GM23338 (cell line): ENCODE data around the gene IRF1. TPM values are rescaled to one million over a fixed set of nuclear protein-coding genes. Genes with fewer than 3 reads are reported as not detected.

Experiments
- ATAC-seq: fragments of 200-7000 bp; cut with Tn5 transposase; 3 replicates; pipeline ENCODE4 v1.9.1; 2020
- DNase-seq: peaks from one replicate; pipeline ENCODE4 v3.0.0-alpha.2; 2015; ENCODE audit warnings: low spot score
- H2AFZ ChIP-seq: fragments of 200-600 bp; sonication (generic); 2 replicates; pipeline ENCODE4 v1.8.0; 2016; ENCODE audit warnings: antibody characterized with exemption, mild to moderate bottlenecking, moderate library complexity
- H3F3A ChIP-seq: fragments of 200-600 bp; sonication (generic); replicated peaks from 2 replicates; pipeline ENCODE4 v1.8.0; 2017; ENCODE audit warnings: antibody characterized with exemption, mixed run types, low read depth
- H3K27ac ChIP-seq: fragments of 200-600 bp; sonication (generic); 2 replicates; pipeline ENCODE4 v1.6.1; 2016; ENCODE audit warnings: low read depth
- H3K27me3 ChIP-seq: fragments of 200-600 bp; sonication (generic); 2 replicates; pipeline ENCODE4 v1.8.0; 2016; ENCODE audit warnings: mild to moderate bottlenecking, mixed run types, moderate library complexity; ENCODE audit not compliant: insufficient read depth
- H3K36me3 ChIP-seq: fragments of 200-600 bp; sonication (generic); 2 replicates; pipeline ENCODE4 v1.8.0; 2016; ENCODE audit warnings: mild to moderate bottlenecking; ENCODE audit not compliant: insufficient read depth
- H3K4me1 ChIP-seq: fragments of 200-600 bp; sonication (generic); 2 replicates; pipeline ENCODE4 v1.8.0; 2016; ENCODE audit warnings: mild to moderate bottlenecking, moderate library complexity; ENCODE audit not compliant: insufficient read depth
- H3K4me2 ChIP-seq: fragments of 200-600 bp; sonication (generic); 2 replicates; pipeline ENCODE4 v1.7.1; 2017; ENCODE audit warnings: mixed run types
- H3K4me3 ChIP-seq: fragments of 200-600 bp; sonication (generic); 2 replicates; pipeline ENCODE4 v1.6.1; 2016; ENCODE audit warnings: mixed run types
- H3K79me2 ChIP-seq: fragments of 200-600 bp; sonication (generic); replicated peaks from 2 replicates; pipeline ENCODE4 v1.8.0; 2017; ENCODE audit warnings: mild to moderate bottlenecking; ENCODE audit not compliant: insufficient read depth
- H3K9me2 ChIP-seq: fragments of 200-600 bp; sonication (generic); 2 replicates; pipeline ENCODE4 v1.8.0; 2017; ENCODE audit not compliant: insufficient read depth
- H4K20me1 ChIP-seq: fragments of 200-600 bp; sonication (generic); replicated peaks from 2 replicates; pipeline ENCODE4 v1.8.0; 2017; ENCODE audit warnings: mild to moderate bottlenecking; ENCODE audit not compliant: insufficient read depth
- H3K27ac Mint-ChIP-seq: 2 replicates; pipeline ENCODE4 v1.8.0; 2020; ENCODE audit warnings: inconsistent platforms, mild to moderate bottlenecking, moderate library complexity, mixed read lengths
- H3K27me3 Mint-ChIP-seq: 3 replicates; pipeline ENCODE4 v1.8.0; 2022; ENCODE audit warnings: low read depth, mild to moderate bottlenecking, moderate library complexity, mixed read lengths, inconsistent platforms; ENCODE audit not compliant: insufficient read depth, poor library complexity
- H3K36me3 Mint-ChIP-seq: 3 replicates; pipeline ENCODE4 v1.8.0; 2021; ENCODE audit warnings: low read depth, mild to moderate bottlenecking, inconsistent platforms, moderate library complexity, mixed read lengths
- H3K4me1 Mint-ChIP-seq: 3 replicates; pipeline ENCODE4 v1.8.0; 2020; ENCODE audit warnings: mild to moderate bottlenecking, inconsistent platforms, mixed read lengths
- H3K4me3 Mint-ChIP-seq: 3 replicates; pipeline ENCODE4 v1.8.0; 2021; ENCODE audit warnings: moderate library complexity, mild to moderate bottlenecking, inconsistent platforms, mixed read lengths
- H3K9me3 Mint-ChIP-seq: 3 replicates; pipeline ENCODE4 v1.8.0; 2020; ENCODE audit warnings: moderate library complexity, mild to moderate bottlenecking, inconsistent platforms, mixed read lengths
- CREB1 ChIP-seq: fragments of 250-450 bp; sonication (Bioruptor Pico); IDR thresholded peaks from 2 replicates; pipeline ENCODE4 v1.5.0; 2020; ENCODE audit warnings: low read depth, mild to moderate bottlenecking, moderate library complexity
- ETS1 ChIP-seq: IDR thresholded peaks from 2 replicates; pipeline ENCODE4 v1.6.1; 2016; ENCODE audit warnings: antibody characterized with exemption
- EZH2 ChIP-seq: fragments of 200-600 bp; sonication (generic); IDR thresholded peaks from one replicate; pipeline ENCODE4 v1.8.0; 2017; ENCODE audit warnings: antibody characterized with exemption, mild to moderate bottlenecking, low read depth; ENCODE audit not compliant: unreplicated experiment
- EZH2phosphoT487 ChIP-seq: fragments of 200-600 bp; sonication (generic); IDR thresholded peaks from one replicate; pipeline ENCODE4 v1.8.1; 2018; ENCODE audit warnings: antibody characterized with exemption; ENCODE audit not compliant: unreplicated experiment
- JUNB ChIP-seq: IDR thresholded peaks from one replicate; pipeline ENCODE4 v1.6.1; 2016; ENCODE audit warnings: antibody characterized with exemption; ENCODE audit not compliant: unreplicated experiment
- NANOG ChIP-seq: IDR thresholded peaks from 2 replicates; pipeline ENCODE4 v1.6.1; 2016; ENCODE audit warnings: antibody characterized with exemption, borderline replicate concordance
- POLR2AphosphoS5 ChIP-seq: IDR thresholded peaks from 2 replicates; pipeline ENCODE4 v1.6.1; 2016; ENCODE audit warnings: antibody characterized with exemption, low read depth
- STAT1 ChIP-seq: IDR thresholded peaks from one replicate; pipeline ENCODE4 v1.6.1; 2016; ENCODE audit warnings: antibody characterized with exemption; ENCODE audit not compliant: unreplicated experiment
- ZNF114 ChIP-seq: fragments of 250-450 bp; sonication (Bioruptor Pico); IDR thresholded peaks from 2 replicates; pipeline ENCODE4 v1.5.0; 2020; ENCODE audit warnings: mild to moderate bottlenecking, moderate library complexity
- ZNF331 ChIP-seq: fragments of 250-450 bp; sonication (Bioruptor Pico); IDR thresholded peaks from 2 replicates; pipeline ENCODE4 v1.5.0; 2020; ENCODE audit warnings: low read depth, mild to moderate bottlenecking, moderate library complexity
- polyA plus RNA-seq: library from polyadenylated mRNA; unstranded; fragments of >200 nt; fragmentation: Nextera tagmentation; extraction: Ambion mirVana; gene quantifications from 2 replicates; pipeline ENCODE4 v1.2.1, GENCODE V29; 2016
- total RNA-seq: library from RNA; depleted of rRNA; stranded (reverse); fragments of >200 nt; shearing (Covaris generic); gene quantifications from 2 replicates; pipeline ENCODE4 v1.2.3, GENCODE V29; 2014
- TF ChIP-seq, protein P1 (sequence below): fragments of 250-450 bp; sonication (Bioruptor Pico); IDR thresholded peaks from 2 replicates; pipeline ENCODE4 v1.5.0; 2020; ENCODE audit warnings: mild to moderate bottlenecking, moderate library complexity
- TF ChIP-seq, protein P2 (sequence below), 2 experiments: fragments of 200-600 bp in 1 of 2; sonication (generic) in 1 of 2; conservative IDR thresholded peaks; 2 replicates each; pipeline versions ENCODE4 v1.5.1 to v1.6.1; 2016 to 2017; ENCODE audit warnings: antibody characterized with exemption in 2 of 2, low read depth in 2 of 2, mild to moderate bottlenecking in 2 of 2, moderate library complexity in 1 of 2
- TF ChIP-seq, protein P3 (sequence below): IDR thresholded peaks from one replicate; pipeline ENCODE4 v1.6.1; 2018; ENCODE audit warnings: antibody characterized with exemption; ENCODE audit not compliant: unreplicated experiment

IRF1 gene
- total and polyA plus RNA-seq, 2 experiments from 2014 or later: 6.9 to 8.6 TPM

DNA sequence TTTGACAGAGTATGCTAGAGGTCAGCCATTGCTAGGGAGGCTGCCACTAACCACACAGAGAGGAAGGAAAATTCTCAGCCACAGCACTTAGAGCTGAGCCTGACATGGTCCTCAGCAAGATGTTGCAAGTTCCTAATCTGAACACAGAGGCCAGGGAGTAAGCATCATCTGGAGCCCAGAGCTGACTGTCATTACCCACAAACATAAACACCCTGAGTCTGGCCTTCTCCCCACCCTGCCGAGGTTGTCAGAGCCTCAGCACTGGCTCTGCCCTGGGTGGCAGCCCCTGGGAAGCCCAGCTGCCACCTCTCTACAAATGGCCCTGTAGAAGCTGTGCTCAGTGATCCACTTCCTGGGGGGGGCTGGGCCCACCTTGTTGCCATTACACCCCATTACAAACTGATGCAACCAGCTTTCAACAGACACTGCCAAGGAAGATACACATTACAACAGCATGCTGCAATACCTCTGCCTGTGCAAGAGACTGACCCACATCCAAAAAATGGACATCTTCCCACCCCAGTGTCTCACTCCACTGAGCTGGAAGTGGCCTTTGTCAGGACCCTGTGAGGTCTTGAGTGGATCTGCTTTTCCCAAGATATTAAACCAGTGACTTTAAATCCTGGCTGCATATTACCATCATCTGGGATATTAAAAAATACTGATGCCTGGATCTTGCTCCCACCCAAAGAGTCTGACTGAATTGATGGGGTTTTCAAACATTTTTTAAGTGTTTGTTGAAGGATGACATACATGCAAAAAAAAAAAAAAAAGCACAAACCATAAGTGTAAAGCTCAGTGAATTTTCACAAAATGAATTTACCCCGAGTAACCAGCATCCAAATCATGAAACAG is 33.0 kb downstream of the IRF1 start:
- ATAC-seq (no peak), DNase-seq (no peak)
- Mint-ChIP-seq H3K4me1 (peaks cover 28% of the 10 kb centered on the region), H3K27ac (no peak overlapping the region), H3K36me3 (no peaks in the 10 kb centered on the region; the same call in 2 of the 3 replicates), H3K27me3 (peaks cover 4% of the 10 kb centered on the region), H3K9me3 (no peaks in the 10 kb centered on the region; the same call in 2 of the 3 replicates), H3K4me3 (no peak overlapping the region)
- H4K20me1 ChIP-seq: no peaks in the 10 kb centered on the region
- TF ChIP-seq EZH2 (no peak), ZNF331 (CRISPR knock-in tag) (no peak), EZH2phosphoT487 (no peak), JUNB (no peak), POLR2AphosphoS5 (no peak), ZNF114 (CRISPR knock-in tag) (no peak), STAT1 (no peak), CREB1 (CRISPR knock-in tag) (no peak), NANOG (no peak), ETS1 (no peak)
- TF ChIP-seq, protein P1, sequence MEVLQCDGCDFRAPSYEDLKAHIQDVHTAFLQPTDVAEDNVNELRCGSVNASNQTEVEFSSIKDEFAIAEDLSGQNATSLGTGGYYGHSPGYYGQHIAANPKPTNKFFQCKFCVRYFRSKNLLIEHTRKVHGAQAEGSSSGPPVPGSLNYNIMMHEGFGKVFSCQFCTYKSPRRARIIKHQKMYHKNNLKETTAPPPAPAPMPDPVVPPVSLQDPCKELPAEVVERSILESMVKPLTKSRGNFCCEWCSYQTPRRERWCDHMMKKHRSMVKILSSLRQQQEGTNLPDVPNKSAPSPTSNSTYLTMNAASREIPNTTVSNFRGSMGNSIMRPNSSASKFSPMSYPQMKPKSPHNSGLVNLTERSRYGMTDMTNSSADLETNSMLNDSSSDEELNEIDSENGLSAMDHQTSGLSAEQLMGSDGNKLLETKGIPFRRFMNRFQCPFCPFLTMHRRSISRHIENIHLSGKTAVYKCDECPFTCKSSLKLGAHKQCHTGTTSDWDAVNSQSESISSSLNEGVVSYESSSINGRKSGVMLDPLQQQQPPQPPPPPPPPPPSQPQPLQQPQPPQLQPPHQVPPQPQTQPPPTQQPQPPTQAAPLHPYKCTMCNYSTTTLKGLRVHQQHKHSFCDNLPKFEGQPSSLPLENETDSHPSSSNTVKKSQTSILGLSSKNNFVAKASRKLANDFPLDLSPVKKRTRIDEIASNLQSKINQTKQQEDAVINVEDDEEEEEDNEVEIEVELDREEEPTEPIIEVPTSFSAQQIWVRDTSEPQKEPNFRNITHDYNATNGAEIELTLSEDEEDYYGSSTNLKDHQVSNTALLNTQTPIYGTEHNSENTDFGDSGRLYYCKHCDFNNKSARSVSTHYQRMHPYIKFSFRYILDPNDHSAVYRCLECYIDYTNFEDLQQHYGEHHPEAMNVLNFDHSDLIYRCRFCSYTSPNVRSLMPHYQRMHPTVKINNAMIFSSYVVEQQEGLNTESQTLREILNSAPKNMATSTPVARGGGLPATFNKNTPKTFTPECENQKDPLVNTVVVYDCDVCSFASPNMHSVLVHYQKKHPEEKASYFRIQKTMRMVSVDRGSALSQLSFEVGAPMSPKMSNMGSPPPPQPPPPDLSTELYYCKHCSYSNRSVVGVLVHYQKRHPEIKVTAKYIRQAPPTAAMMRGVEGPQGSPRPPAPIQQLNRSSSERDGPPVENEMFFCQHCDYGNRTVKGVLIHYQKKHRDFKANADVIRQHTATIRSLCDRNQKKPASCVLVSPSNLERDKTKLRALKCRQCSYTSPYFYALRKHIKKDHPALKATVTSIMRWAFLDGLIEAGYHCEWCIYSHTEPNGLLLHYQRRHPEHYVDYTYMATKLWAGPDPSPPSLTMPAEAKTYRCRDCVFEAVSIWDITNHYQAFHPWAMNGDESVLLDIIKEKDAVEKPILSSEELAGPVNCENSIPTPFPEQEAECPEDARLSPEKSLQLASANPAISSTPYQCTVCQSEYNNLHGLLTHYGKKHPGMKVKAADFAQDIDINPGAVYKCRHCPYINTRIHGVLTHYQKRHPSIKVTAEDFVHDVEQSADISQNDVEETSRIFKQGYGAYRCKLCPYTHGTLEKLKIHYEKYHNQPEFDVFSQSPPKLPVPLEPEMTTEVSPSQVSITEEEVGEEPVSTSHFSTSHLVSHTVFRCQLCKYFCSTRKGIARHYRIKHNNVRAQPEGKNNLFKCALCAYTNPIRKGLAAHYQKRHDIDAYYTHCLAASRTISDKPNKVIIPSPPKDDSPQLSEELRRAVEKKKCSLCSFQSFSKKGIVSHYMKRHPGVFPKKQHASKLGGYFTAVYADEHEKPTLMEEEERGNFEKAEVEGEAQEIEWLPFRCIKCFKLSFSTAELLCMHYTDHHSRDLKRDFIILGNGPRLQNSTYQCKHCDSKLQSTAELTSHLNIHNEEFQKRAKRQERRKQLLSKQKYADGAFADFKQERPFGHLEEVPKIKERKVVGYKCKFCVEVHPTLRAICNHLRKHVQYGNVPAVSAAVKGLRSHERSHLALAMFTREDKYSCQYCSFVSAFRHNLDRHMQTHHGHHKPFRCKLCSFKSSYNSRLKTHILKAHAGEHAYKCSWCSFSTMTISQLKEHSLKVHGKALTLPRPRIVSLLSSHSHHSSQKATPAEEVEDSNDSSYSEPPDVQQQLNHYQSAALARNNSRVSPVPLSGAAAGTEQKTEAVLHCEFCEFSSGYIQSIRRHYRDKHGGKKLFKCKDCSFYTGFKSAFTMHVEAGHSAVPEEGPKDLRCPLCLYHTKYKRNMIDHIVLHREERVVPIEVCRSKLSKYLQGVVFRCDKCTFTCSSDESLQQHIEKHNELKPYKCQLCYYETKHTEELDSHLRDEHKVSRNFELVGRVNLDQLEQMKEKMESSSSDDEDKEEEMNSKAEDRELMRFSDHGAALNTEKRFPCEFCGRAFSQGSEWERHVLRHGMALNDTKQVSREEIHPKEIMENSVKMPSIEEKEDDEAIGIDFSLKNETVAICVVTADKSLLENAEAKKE (CRISPR knock-in tag): no peak
- TF ChIP-seq, protein P2, sequence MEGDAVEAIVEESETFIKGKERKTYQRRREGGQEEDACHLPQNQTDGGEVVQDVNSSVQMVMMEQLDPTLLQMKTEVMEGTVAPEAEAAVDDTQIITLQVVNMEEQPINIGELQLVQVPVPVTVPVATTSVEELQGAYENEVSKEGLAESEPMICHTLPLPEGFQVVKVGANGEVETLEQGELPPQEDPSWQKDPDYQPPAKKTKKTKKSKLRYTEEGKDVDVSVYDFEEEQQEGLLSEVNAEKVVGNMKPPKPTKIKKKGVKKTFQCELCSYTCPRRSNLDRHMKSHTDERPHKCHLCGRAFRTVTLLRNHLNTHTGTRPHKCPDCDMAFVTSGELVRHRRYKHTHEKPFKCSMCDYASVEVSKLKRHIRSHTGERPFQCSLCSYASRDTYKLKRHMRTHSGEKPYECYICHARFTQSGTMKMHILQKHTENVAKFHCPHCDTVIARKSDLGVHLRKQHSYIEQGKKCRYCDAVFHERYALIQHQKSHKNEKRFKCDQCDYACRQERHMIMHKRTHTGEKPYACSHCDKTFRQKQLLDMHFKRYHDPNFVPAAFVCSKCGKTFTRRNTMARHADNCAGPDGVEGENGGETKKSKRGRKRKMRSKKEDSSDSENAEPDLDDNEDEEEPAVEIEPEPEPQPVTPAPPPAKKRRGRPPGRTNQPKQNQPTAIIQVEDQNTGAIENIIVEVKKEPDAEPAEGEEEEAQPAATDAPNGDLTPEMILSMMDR (conservative IDR thresholded peaks at IDR 0.05; ENCODE audit: low read depth in 2 of 2): no peak
- TF ChIP-seq, protein P3, sequence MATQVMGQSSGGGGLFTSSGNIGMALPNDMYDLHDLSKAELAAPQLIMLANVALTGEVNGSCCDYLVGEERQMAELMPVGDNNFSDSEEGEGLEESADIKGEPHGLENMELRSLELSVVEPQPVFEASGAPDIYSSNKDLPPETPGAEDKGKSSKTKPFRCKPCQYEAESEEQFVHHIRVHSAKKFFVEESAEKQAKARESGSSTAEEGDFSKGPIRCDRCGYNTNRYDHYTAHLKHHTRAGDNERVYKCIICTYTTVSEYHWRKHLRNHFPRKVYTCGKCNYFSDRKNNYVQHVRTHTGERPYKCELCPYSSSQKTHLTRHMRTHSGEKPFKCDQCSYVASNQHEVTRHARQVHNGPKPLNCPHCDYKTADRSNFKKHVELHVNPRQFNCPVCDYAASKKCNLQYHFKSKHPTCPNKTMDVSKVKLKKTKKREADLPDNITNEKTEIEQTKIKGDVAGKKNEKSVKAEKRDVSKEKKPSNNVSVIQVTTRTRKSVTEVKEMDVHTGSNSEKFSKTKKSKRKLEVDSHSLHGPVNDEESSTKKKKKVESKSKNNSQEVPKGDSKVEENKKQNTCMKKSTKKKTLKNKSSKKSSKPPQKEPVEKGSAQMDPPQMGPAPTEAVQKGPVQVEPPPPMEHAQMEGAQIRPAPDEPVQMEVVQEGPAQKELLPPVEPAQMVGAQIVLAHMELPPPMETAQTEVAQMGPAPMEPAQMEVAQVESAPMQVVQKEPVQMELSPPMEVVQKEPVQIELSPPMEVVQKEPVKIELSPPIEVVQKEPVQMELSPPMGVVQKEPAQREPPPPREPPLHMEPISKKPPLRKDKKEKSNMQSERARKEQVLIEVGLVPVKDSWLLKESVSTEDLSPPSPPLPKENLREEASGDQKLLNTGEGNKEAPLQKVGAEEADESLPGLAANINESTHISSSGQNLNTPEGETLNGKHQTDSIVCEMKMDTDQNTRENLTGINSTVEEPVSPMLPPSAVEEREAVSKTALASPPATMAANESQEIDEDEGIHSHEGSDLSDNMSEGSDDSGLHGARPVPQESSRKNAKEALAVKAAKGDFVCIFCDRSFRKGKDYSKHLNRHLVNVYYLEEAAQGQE: no peak
- no peaks in the 10 kb centered on the region for H3K36me3 ChIP-seq
- no peaks in the 10 kb centered on the region for H3K9me2 ChIP-seq
- H3K27me3 ChIP-seq: no peaks in the 10 kb centered on the region
- no peak overlapping the region for H2AFZ ChIP-seq
- peaks cover 17% of the 10 kb centered on the region for H3K4me1 ChIP-seq
- H3K79me2 ChIP-seq: no peaks in the 10 kb centered on the region
- H3K4me3 ChIP-seq: no peak overlapping the region
- no peak overlapping the region for H3K4me2 ChIP-seq
- no peak overlapping the region for H3K27ac ChIP-seq
- no peaks in the 10 kb centered on the region for H3F3A ChIP-seq
